ENCODE data around the gene F10. TPM values are rescaled to one million over a fixed set of nuclear protein-coding genes. Genes with fewer than 3 reads are reported as not detected.
A peak's percentile ranks its signal among the peaks of the same experiment; 100 is the strongest.

The F10 gene
- total and polyA plus RNA-seq, 2 of the 13 experiments (the other 11 are each of a cell fraction or from before 2014, with no cell fraction given) = 58.4 to 237 TPM

DNA sequence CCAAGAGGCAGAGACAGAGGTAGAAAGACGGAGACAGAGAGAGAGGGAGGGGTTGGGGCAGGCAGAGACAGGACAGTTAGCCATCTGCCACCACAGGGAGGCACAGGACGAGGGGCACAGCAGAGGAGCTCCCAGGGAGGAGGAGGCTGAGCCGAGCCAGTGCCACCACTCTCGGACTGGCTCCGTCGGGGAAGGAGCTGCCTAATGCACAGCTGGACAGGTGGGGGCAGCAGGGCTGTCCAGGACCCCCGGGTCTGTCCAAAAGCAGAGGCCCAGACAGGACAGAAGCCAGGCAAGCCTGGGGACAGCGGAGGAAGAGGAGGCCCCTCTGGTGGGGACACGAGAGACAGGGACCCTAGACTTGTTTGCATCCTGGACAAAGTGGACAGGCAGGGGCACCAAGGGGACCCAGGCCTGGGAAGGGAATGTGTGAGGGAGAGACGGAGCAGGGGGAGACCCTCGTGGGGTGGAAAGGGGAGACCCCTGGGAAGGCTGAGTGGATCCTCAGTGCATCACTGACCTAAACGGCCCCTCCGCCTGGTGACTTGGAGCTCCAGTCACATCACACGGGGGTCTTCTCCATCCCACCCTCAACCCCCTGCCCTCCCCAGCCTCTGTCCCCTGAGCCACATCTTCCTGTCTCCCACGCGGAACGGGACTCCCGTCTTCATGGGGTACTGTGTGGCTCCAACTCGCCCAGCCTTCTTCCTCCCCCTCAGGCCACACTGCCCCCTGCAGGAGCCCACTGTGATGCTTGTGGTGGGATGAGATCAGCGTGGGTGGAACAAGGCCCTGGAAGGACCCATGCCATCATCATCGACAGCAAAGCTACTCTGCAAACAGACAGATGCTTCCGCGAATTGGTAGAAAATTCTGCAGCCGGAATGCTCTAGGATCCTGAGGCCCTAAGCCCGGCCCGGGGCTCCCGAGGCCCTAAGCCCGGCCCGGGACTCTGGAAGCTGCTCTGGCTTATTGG, 915 bp downstream of the F10 start (continued):
- TF ChIP-seq, protein P1, sequence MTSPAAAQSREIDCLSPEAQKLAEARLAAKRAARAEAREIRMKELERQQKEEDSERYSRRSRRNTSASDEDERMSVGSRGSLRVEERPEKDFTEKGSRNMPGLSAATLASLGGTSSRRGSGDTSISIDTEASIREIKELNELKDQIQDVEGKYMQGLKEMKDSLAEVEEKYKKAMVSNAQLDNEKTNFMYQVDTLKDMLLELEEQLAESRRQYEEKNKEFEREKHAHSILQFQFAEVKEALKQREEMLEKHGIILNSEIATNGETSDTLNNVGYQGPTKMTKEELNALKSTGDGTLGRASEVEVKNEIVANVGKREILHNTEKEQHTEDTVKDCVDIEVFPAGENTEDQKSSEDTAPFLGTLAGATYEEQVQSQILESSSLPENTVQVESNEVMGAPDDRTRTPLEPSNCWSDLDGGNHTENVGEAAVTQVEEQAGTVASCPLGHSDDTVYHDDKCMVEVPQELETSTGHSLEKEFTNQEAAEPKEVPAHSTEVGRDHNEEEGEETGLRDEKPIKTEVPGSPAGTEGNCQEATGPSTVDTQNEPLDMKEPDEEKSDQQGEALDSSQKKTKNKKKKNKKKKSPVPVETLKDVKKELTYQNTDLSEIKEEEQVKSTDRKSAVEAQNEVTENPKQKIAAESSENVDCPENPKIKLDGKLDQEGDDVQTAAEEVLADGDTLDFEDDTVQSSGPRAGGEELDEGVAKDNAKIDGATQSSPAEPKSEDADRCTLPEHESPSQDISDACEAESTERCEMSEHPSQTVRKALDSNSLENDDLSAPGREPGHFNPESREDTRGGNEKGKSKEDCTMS (CRISPR knock-in tag; conservative IDR thresholded peaks at IDR 0.05) = no peak
- TF ChIP-seq RXRB (CRISPR knock-in tag; IDR thresholded peaks at IDR 0.05; ENCODE audit: borderline replicate concordance) (no peak), ZNF333 (CRISPR knock-in tag; IDR thresholded peaks at IDR 0.05; ENCODE audit: borderline replicate concordance) (0 out of 2 replicates have a peak, but pooled peaks have one; percentile 23), RBM39 (IDR thresholded peaks at IDR 0.05; ENCODE audit: low read depth, low read length, poor library complexity, severe bottlenecking) (peak; percentile 5), EP300 (IDR thresholded peaks at IDR 0.05; ENCODE audit: low read depth in 2 of 2, low read length in 2 of 2) (no peak), EP300 (CRISPR knock-in tag; IDR thresholded peaks at IDR 0.05; ENCODE audit: borderline replicate concordance) (no peak), ZNF850 (CRISPR knock-in tag; conservative IDR thresholded peaks at IDR 0.05) (no peak), MED1 (CRISPR knock-in tag; IDR thresholded peaks at IDR 0.05) (peak; percentile 19; the same call in 1 of the 2 replicates), ZBTB38 (CRISPR knock-in tag; IDR thresholded peaks at IDR 0.05) (peak; percentile 13; the same call in 1 of the 2 replicates), HNRNPLL (IDR thresholded peaks at IDR 0.05; ENCODE audit: low read depth, low read length, poor library complexity, severe bottlenecking) (peak; percentile 26), ISL2 (CRISPR knock-in tag; IDR thresholded peaks at IDR 0.05) (no peak)
- TF ChIP-seq, protein P2, sequence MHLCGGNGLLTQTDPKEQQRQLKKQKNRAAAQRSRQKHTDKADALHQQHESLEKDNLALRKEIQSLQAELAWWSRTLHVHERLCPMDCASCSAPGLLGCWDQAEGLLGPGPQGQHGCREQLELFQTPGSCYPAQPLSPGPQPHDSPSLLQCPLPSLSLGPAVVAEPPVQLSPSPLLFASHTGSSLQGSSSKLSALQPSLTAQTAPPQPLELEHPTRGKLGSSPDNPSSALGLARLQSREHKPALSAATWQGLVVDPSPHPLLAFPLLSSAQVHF (CRISPR knock-in tag; IDR thresholded peaks at IDR 0.05) = no peak; the same call in 1 of the 2 replicates
- TF ChIP-seq, protein P3, sequence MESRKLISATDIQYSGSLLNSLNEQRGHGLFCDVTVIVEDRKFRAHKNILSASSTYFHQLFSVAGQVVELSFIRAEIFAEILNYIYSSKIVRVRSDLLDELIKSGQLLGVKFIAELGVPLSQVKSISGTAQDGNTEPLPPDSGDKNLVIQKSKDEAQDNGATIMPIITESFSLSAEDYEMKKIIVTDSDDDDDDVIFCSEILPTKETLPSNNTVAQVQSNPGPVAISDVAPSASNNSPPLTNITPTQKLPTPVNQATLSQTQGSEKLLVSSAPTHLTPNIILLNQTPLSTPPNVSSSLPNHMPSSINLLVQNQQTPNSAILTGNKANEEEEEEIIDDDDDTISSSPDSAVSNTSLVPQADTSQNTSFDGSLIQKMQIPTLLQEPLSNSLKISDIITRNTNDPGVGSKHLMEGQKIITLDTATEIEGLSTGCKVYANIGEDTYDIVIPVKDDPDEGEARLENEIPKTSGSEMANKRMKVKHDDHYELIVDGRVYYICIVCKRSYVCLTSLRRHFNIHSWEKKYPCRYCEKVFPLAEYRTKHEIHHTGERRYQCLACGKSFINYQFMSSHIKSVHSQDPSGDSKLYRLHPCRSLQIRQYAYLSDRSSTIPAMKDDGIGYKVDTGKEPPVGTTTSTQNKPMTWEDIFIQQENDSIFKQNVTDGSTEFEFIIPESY (CRISPR knock-in tag; IDR thresholded peaks at IDR 0.05) = peak; percentile 73; the same call in 1 of the 2 replicates
- TF ChIP-seq, protein P4, sequence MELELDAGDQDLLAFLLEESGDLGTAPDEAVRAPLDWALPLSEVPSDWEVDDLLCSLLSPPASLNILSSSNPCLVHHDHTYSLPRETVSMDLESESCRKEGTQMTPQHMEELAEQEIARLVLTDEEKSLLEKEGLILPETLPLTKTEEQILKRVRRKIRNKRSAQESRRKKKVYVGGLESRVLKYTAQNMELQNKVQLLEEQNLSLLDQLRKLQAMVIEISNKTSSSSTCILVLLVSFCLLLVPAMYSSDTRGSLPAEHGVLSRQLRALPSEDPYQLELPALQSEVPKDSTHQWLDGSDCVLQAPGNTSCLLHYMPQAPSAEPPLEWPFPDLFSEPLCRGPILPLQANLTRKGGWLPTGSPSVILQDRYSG (CRISPR knock-in tag; IDR thresholded peaks at IDR 0.05) = no peak
- TF ChIP-seq, protein P5, sequence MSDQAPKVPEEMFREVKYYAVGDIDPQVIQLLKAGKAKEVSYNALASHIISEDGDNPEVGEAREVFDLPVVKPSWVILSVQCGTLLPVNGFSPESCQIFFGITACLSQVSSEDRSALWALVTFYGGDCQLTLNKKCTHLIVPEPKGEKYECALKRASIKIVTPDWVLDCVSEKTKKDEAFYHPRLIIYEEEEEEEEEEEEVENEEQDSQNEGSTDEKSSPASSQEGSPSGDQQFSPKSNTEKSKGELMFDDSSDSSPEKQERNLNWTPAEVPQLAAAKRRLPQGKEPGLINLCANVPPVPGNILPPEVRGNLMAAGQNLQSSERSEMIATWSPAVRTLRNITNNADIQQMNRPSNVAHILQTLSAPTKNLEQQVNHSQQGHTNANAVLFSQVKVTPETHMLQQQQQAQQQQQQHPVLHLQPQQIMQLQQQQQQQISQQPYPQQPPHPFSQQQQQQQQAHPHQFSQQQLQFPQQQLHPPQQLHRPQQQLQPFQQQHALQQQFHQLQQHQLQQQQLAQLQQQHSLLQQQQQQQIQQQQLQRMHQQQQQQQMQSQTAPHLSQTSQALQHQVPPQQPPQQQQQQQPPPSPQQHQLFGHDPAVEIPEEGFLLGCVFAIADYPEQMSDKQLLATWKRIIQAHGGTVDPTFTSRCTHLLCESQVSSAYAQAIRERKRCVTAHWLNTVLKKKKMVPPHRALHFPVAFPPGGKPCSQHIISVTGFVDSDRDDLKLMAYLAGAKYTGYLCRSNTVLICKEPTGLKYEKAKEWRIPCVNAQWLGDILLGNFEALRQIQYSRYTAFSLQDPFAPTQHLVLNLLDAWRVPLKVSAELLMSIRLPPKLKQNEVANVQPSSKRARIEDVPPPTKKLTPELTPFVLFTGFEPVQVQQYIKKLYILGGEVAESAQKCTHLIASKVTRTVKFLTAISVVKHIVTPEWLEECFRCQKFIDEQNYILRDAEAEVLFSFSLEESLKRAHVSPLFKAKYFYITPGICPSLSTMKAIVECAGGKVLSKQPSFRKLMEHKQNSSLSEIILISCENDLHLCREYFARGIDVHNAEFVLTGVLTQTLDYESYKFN (CRISPR knock-in tag; conservative IDR thresholded peaks at IDR 0.05) = no peak
- TF ChIP-seq, protein P6, sequence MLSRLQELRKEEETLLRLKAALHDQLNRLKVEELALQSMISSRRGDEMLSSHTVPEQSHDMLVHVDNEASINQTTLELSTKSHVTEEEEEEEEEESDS (CRISPR knock-in tag; IDR thresholded peaks at IDR 0.05; ENCODE audit: borderline replicate concordance) = no peak
